DOHH2 (cell line): ENCODE data around the gene PPP2R2B.

Source experiments
- CTCF ChIP-seq: fragments of 200-600 bp; sonication (generic); IDR thresholded peaks from one replicate; pipeline ENCODE4 v1.5.1; 2014; ENCODE audit warnings: antibody characterized with exemption, mild to moderate bottlenecking, low read depth, low read length; ENCODE audit not compliant: poor library complexity, severe bottlenecking
- EZH2phosphoT487 ChIP-seq: fragments of 200-600 bp; sonication (generic); IDR thresholded peaks from 2 replicates; pipeline ENCODE4 v1.6.1; 2017; ENCODE audit warnings: borderline replicate concordance, mild to moderate bottlenecking, antibody characterized with exemption, low read length, moderate library complexity, mixed read lengths

- no peak for TF ChIP-seq CTCF
- TF ChIP-seq EZH2phosphoT487: no peak
Observed at GRCh38 chr5:146761811-146762210, 116.7 kb downstream of the PPP2R2B start.
